OCI-LY3 (cell line): ENCODE measurements around the gene MDM4.

Source experiments
- H2AFZ ChIP-seq: fragments of 200-600, 300-600 bp; shearing (Covaris generic); 2 replicates; pipeline ENCODE4 v1.6.0; 2014; ENCODE audit warnings: antibody characterized with exemption, low read depth, low read length
- H3K27ac ChIP-seq: fragments of 200-600, 300-600 bp; sonication (generic); 2 replicates; pipeline ENCODE4 v1.5.1; 2014; ENCODE audit warnings: mild to moderate bottlenecking, low read length, moderate library complexity, mixed read lengths
- H3K27me3 ChIP-seq: fragments of 200-600, 300-600 bp; sonication (generic); 2 replicates; pipeline ENCODE4 v1.6.1; 2014; ENCODE audit warnings: low read depth, low read length, mixed read lengths
- H3K36me3 ChIP-seq: fragments of 200-600, 300-600 bp; sonication (generic); replicated peaks from 2 replicates; pipeline ENCODE3; 2014; ENCODE audit warnings: low read depth, low read length, mixed read lengths
- H3K4me1 ChIP-seq: fragments of 300-600, 200-600 bp; sonication (generic); 2 replicates; pipeline ENCODE4 v1.6.1; 2014; ENCODE audit warnings: low read length, mixed read lengths
- H3K4me2 ChIP-seq: fragments of 200-600, 300-600 bp; sonication (generic); 2 replicates; pipeline ENCODE4 v1.6.1; 2014; ENCODE audit warnings: low read length, mixed read lengths
- H3K4me3 ChIP-seq: fragments of 300-600, 200-600 bp; sonication (generic); 2 replicates; pipeline ENCODE4 v1.5.1; 2014; ENCODE audit warnings: antibody characterized with exemption, mild to moderate bottlenecking, low read length, moderate library complexity
- H3K79me2 ChIP-seq: fragments of 300-600, 200-600 bp; shearing (Covaris generic); 2 replicates; pipeline ENCODE4 v1.6.1; 2014; ENCODE audit warnings: mild to moderate bottlenecking, low read length, mixed read lengths
- H3K9ac ChIP-seq: fragments of 300-600, 200-600 bp; shearing (Covaris generic); 2 replicates; pipeline ENCODE4 v1.6.0; 2014; ENCODE audit warnings: mild to moderate bottlenecking, low read length, moderate library complexity
- H3K9me3 ChIP-seq: fragments of 200-600, 300-600 bp; shearing (Covaris generic); 2 replicates; pipeline ENCODE4 v1.6.1; 2014; ENCODE audit warnings: low read length, mixed read lengths; ENCODE audit not compliant: insufficient read depth
- H4K20me1 ChIP-seq: fragments of 200-600, 300-600 bp; sonication (generic); 2 replicates; pipeline ENCODE4 v1.6.1; 2016; ENCODE audit warnings: low read length, mixed read lengths; ENCODE audit not compliant: insufficient read depth
- CTCF ChIP-seq: fragments of 200-600, 300-600 bp; sonication (generic); IDR thresholded peaks from 2 replicates; pipeline ENCODE4 v1.5.1; 2014; ENCODE audit warnings: antibody characterized with exemption, low read length, low read depth
- EZH2phosphoT487 ChIP-seq: fragments of 200-600 bp; shearing (Covaris generic); IDR thresholded peaks from 2 replicates; pipeline ENCODE4 v1.6.1; 2018; ENCODE audit warnings: antibody characterized with exemption, mixed run types, low read depth

MDM4 gene

GRCh38 chr1:204544321-204544720 is 28.1 kb downstream of the MDM4 start:
- no peak overlapping the region for H2AFZ ChIP-seq
- no peak overlapping the region for H3K4me3 ChIP-seq
- H3K4me1 ChIP-seq: no peaks in the 10 kb centered on the region
- H3K27ac ChIP-seq: no peak overlapping the region
- H3K27me3 ChIP-seq: no peaks in the 10 kb centered on the region
- TF ChIP-seq EZH2phosphoT487 (no peak), CTCF (no peak)
- no peak overlapping the region for H3K9ac ChIP-seq
- peaks cover 85% of the 10 kb centered on the region for H3K36me3 ChIP-seq
- H3K4me2 ChIP-seq: no peak overlapping the region
- H3K9me3 ChIP-seq: no peaks in the 10 kb centered on the region
- H4K20me1 ChIP-seq: peaks cover 10% of the 10 kb centered on the region
- peaks cover 4% of the 10 kb centered on the region; the same call in 1 of the 2 replicates for H3K79me2 ChIP-seq

- no peaks in the 10 kb centered on the region for H3K27me3 ChIP-seq
- TF ChIP-seq CTCF: no peak
- TF ChIP-seq EZH2phosphoT487: no peak
- peaks cover 89% of the 10 kb centered on the region for H3K36me3 ChIP-seq
- H3K4me2 ChIP-seq: no peak overlapping the region
- no peak overlapping the region for H3K4me3 ChIP-seq
- H2AFZ ChIP-seq: no peak overlapping the region
- H3K79me2 ChIP-seq: peaks cover 4% of the 10 kb centered on the region; the same call in 1 of the 2 replicates
- H3K9me3 ChIP-seq: no peaks in the 10 kb centered on the region
- H3K9ac ChIP-seq: no peak overlapping the region
- H3K27ac ChIP-seq: no peak overlapping the region
- no peaks in the 10 kb centered on the region for H3K4me1 ChIP-seq
- H4K20me1 ChIP-seq: peaks cover 10% of the 10 kb centered on the region
These were observed 29.0 kb downstream of the MDM4 start for GRCh38 chr1:204545202-204545601.

- H4K20me1 ChIP-seq: peaks cover 13% of the 10 kb centered on the region
- H3K27ac ChIP-seq: no peak overlapping the region
- H3K27me3 ChIP-seq: no peaks in the 10 kb centered on the region
- H3K4me1 ChIP-seq: no peaks in the 10 kb centered on the region
- peaks cover 89% of the 10 kb centered on the region for H3K36me3 ChIP-seq
- H3K9me3 ChIP-seq: no peaks in the 10 kb centered on the region
- no peak overlapping the region for H3K4me3 ChIP-seq
- TF ChIP-seq EZH2phosphoT487 (no peak), CTCF (no peak)
- no peak overlapping the region for H2AFZ ChIP-seq
- peaks cover 5% of the 10 kb centered on the region; the same call in 1 of the 2 replicates for H3K79me2 ChIP-seq
- H3K9ac ChIP-seq: no peak overlapping the region
- H3K4me2 ChIP-seq: no peak overlapping the region
These were observed 29.7 kb downstream of the MDM4 start for GRCh38 chr1:204545881-204546280.

- peaks cover 81% of the 10 kb centered on the region for H3K36me3 ChIP-seq
- H3K4me2 ChIP-seq: no peak overlapping the region
- H3K9me3 ChIP-seq: no peaks in the 10 kb centered on the region
- TF ChIP-seq CTCF (no peak), EZH2phosphoT487 (no peak)
- no peak overlapping the region for H3K4me3 ChIP-seq
- H2AFZ ChIP-seq: no peak overlapping the region
- no peaks in the 10 kb centered on the region for H3K4me1 ChIP-seq
- H3K27ac ChIP-seq: no peak overlapping the region
- peaks cover 9% of the 10 kb centered on the region; the same call in 1 of the 2 replicates for H4K20me1 ChIP-seq
- H3K9ac ChIP-seq: no peak overlapping the region
- H3K27me3 ChIP-seq: no peaks in the 10 kb centered on the region
- peaks cover 14% of the 10 kb centered on the region; the same call in 1 of the 2 replicates for H3K79me2 ChIP-seq
These were observed 32.1 kb downstream of the MDM4 start for GRCh38 chr1:204548265-204548664.
